Forelimb muscle (tissue), 1 donor: ENCODE data around the gene C16orf90. TPM values are rescaled to one million over a fixed set of nuclear protein-coding genes. Genes with fewer than 3 reads are reported as not detected.
"Not testable (repeated sequence)": the region's sequence is repeated elsewhere in the genome, so short reads cannot be mapped to it uniquely, and the experiment has no call there.

ENCODE experiments used
- DNase-seq: peaks from one replicate; pipeline ENCODE4 v3.0.0-alpha.2; 2013; ENCODE audit warnings: low read depth
- polyA plus RNA-seq: library from polyadenylated mRNA; unstranded; fragments of 120-200 nt; gene quantifications from one replicate; pipeline ENCODE4 v1.2.1, GENCODE V29; 2013; ENCODE audit not compliant: insufficient read length

The C16orf90 gene
- polyA plus RNA-seq, 1 donor, result not detected

DNA sequence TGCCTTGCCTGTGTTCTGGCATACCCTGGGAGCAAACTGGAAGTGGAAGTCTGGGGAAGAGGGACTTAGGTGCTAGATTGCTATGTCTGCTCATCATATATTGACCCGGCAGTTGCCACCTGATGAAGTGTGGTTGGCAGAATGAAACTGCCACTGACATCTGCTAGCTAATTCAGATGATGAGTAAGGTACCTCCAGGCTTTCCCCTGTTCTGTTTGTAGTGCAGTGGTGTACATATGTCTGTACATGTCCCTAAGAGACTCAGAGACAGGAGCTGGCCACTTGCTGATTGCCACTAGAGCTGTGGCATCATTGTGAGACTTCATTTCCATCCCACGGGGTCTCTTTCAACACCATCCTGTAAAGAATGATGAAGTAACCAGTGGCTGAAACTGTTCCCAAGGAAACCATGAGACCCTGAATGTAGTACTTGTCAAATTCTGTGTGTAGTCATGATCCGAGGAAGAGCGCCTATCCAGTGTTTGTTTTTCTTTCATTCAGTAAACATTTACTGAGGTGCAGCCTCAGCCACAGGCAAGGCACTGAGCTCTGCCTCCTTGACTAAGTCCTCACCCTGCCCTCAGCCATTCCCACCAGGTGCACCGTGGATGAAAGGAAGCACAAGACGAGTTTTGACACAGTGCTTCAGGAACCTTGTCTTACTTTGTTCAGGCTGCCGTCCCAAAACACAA lies 18.7 kb upstream of the C16orf90 start:
- no peak for DNase-seq

DNA sequence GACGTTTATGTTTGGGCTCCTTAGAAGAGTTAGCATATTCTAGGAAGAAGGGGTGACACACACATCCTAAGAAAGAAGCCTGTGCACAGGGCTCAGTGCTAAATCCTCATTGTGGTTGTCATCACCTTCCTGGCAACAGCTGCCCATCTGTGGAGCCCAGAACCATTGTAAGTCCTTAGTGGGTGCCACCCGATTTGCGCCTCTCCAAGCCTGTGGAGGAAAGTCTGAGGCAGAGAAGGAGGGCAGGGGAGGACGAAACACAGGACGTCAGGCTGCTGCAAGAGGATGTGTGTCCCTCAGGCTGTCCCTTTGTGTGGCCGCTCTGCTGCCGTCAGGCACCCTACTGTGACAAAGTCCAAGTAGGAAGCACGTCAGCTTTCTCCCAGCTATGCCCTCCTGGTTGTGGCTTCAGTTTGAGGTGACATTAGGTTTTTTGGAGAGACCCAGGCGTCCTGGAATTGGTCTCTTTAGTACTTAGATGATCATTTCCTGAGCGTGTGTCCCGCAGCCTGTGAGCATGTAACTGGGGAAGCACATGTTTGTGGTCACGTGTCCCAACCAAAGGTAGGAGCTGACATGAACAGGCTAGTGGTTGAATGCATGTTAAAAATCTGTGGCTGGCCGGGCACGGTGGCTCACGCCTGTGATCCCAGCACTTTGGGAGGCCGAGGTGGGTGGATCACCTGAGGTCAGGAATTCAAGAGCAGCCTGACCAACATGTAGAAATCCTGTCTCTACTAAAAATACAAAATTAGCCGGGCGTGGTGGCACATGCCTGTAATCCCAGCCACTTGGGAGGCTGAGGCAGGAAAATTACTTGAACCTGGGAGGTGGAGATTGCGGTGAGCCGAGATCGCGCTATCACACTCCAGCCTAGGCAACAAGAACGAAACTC lies 16.2 kb upstream of the C16orf90 start:
- no peak for DNase-seq

DNA sequence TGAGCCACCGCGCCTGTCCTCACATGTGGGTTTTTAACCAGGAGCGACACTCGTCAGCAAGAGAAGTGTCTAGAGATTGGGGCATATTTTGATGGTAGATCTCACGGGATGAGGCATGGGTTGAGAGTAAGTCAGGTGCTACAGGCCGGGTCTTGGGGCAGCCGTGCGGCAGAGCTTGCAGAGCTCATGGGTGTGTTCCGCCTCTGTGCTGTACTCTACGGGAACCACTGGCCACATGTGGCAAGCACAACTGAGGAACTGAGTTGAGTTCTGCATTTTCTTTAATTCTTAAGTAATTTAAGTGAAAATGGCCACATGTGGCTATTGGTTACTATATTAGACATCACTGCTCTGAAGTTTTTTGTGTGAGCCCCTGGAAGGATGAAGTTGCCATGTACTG lies 15.1 kb upstream of the C16orf90 start:
- no peak for DNase-seq

DNA sequence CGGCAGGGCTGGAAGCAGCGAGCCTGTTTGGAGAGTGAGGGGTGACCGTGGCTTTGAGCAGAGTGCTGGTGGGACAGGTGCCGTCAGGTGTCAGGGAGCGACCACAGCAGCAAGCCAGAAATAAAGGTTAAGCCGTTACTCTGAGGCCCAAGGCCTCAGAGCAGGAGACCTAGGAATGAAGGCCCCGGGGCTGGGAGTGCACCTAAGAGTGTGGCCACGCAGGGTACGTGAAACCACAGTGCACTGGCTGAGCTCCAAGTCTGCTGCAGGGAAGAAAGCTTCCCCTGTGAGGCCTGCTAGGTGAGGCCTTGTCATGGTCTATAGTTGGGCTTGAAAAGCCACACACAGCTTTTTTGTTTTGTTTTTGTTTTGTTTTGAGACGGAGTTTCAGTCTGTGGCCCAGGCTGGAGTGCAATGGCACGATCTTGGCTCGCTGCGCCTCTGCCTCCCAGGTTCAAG lies 14.2 kb upstream of the C16orf90 start:
- DNase-seq, result no peak

DNA sequence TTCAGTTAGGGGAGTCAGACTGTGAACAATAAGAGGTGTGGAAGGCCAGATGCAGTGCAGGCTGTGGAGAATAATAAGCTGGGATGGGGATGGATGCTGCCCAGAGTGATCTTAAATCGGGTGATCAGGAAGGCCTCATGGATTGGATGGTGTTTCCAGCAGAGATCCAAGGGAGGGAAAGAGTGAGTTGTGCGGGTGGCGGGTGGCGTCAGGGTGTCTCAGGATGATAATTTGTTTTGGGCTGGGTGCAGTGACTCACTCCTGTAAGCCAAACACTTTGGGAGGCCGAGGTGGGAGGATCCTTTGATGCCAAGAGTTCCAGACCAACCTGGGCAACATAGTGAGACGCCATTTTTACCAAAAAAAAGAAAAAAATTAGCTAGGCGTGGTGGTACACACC lies 13.4 kb upstream of the C16orf90 start:
- DNase-seq, result no peak

DNA sequence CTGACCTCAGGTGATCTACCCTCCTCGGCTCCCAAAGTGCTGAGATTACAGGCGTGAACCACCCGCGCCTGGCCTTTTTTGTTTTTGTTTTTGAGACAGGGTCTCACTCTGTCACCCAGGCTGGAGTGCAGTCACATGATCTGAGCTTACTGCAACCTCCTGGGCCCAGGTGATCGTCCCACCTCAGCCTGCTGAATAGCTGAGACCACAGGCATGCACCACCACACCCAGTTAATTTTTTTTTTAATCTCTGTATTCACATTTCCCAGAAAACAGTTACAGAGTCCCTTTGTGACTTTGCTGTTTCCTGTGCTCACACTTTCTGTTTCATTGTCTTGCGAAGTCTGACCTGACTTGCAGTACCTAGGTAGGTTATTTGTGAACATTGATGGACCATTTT lies 8.2 kb upstream of the C16orf90 start:
- no peak for DNase-seq

DNA sequence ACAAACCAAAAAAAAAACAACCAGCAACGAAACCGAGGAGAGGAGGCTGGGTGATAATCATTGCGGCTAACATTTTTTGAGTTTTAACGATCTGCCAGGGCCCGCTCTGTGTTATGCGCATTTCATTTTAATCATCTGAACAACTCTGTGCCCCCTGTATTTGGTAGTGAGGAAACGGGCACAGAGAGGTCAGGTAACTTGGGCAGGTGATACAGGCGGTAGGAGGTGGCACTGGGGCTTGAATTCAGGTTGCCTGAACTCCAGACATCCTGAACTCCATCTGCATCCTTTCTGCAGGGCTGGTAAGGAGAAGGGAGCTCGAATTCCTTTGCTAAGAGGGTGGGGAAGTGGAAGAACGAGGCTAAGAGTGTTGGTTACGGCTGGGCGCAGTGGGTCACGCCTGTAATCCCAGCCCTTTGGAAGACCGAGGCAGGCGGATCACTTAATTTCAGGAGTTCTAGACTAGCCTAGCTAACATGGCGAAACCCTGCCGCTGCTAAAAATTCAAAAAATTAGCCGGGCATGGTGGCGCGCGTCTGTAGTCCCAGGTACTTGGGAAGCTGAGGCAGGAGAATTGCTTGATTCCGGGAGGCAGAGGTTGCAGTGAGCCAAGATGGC lies 6.6 kb upstream of the C16orf90 start:
- DNase-seq, result no peak

DNA sequence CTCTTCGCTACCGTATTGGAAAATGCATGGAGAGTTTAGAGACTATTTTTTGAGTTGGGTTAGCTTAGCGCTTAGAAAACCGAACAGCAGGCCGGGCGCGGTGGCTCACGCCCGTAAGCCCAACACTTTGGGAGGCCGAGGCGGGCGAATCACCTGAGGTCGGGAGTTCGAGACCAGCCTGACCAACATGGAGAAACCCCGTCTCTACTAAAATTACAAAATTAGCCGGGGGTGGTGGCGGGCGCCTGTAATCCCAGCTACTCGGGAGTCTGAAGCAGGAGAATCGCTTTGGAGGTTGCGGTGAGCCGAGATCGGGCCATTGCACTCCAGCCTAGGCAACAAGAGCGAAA lies 6.1 kb upstream of the C16orf90 start:
- not testable (repeated sequence) for DNase-seq

DNA sequence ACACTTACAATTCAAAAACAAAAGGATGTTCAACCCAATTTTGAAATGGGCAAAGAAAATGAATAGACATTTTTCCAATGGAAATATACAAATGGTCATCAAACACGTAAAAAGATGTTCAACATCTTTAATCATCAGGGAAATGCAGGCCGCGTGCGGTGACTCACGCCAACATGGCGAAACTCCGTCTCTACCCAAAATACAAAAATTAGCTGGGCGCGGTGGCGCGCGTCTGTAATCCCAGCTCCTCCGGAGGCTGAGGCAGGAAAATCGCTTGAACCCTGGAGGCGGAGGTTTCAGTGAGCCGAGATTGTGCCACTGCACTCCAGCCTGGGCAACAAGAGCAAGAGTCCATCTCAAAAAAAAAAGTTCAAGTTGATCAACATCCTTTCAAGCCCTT lies 3.7 kb upstream of the C16orf90 start:
- DNase-seq, result no peak

DNA sequence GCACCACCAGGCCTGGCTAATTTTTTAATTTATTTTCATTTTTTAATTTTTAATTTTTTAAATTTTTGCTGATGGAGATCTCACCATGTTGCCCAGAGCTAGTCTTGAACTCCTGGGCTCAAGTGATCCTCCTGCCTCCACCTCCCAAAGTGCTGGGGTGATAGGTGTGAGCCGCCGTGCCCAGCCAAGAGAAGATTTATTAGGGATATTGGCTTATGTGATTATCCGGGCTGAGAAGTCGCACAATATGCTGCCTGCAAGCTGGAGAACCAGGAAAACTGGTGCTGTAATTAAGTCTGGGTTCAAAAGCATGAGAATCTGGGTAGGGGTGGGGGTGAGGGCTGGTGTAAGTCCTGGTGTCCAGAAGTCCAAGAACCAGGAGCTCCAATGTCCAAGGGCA lies 2.5 kb upstream of the C16orf90 start:
- DNase-seq, result no peak

DNA sequence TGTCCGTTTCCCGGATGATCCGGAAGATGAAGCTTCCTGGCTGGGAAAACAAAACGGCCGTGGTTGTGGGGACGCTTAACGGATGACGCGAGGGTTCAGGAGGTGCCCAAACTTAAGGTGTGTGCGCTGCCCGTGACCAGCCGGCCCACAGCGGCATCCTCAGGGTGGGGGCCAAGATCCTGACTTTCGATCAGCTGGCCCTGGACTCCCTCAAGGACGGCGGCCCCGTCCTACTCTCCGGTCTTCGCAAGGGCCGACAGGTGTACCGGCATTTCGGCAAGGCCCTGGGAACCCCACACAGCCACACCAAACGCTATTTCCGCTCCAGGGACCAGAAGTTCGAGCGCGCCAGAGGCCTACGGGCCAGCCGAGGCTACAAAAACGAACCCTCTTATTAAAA lies 1.1 kb upstream of the C16orf90 start:
- DNase-seq, result no peak

DNA sequence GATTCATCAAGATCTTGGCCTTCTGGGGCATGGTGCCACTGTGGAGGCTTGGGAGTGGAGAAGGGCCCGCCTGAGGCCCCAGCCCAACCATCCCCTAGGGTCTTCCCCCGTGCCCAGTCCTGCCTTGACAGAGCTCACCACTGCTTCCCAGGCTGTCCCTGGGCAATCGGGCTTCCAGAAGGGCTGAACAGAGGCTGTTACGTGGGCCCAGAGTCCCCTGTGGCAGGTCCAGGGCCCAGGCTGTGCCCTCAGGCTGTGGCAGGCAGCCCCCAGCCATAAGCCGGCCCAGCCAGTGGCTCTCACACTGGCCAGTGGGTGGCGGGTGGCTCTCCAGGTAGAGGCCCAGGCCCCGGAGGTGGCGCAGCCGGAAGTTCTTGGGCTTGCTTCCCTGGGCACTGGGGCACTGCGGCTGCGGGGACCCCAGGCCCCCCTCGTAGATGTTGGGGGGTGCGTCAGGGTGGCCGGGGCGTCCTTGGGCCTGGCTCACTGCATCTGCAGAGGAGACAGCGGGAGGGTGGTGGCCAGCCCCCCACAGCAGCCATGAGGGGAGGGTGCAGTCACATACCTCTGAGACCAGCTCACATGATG lies 809 bp downstream of the C16orf90 start:
- DNase-seq, result no peak

DNA sequence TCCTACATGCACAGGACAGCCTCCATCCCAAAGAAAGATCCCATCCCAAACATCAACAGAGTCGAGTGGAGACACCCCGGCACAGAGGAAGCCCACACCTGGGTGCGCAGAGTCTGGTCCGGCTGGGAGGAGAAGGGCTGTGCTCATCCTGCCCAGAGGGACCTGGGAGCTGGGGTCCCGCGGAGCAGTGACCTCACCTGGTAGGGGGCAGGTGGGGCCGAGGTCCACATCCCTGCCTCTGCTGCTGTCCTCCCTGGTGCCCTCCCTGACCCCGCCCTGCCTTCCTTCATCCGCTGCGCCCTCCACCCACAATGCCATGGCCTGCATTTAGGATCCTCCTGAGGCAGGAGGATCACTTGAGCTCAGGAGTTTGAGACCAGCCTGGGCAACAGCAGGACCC lies 2.9 kb downstream of the C16orf90 start:
- DNase-seq, result no peak

DNA sequence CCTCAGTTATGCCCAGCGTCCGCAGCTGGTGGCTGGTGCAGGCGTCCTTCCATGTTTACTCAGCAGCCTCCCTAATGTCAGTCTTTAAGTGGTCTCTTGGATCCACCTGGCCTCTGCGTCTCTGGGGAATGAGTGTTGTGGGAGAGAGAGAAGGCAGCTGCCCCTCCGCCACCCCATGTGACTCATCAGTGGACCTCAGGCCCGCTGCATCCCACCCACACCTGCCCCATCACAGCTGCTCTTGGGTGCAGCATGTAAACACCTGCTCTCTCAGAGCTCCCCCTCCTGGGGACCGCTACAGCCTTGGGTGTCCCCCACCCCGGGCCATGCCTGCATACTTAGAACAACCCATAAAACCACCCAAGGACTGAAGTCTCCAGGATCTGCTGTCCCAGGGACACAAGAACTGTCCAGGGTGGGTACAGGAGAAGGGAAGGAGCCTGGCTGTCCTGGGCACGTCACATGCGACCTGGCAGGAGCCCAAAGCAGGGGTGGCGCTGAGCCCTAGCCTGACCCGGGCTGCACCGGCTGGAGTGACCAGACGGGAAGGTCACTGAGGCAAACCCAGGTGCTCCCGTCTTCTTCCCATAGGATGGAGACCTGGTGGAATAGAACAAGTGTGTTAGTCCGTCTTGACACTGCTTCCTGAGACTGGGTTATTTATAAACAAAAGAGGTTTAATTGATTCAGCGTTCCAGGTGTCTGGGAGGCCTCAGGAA lies 4.2 kb downstream of the C16orf90 start:
- DNase-seq, result no peak

DNA sequence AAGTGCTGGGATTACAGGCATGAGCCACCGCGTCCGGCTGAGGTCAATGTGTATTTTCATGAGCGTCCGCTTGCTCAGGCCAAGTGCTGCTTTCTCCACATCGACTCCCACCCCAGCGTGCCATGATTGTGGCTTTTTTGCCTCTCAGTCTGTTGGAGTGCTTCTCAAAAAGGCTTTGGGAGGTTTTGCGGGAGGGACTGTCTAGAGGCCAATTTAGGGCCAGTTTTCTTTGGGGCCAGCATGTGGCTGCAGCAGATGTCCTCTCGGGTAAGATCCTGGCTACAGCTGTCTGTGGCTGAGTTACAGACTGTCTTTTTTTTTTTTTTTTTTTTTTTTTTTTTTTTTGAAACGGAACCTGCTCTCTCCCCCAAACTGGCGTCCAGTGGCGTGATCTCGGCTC lies 6.5 kb downstream of the C16orf90 start:
- DNase-seq, result no peak

DNA sequence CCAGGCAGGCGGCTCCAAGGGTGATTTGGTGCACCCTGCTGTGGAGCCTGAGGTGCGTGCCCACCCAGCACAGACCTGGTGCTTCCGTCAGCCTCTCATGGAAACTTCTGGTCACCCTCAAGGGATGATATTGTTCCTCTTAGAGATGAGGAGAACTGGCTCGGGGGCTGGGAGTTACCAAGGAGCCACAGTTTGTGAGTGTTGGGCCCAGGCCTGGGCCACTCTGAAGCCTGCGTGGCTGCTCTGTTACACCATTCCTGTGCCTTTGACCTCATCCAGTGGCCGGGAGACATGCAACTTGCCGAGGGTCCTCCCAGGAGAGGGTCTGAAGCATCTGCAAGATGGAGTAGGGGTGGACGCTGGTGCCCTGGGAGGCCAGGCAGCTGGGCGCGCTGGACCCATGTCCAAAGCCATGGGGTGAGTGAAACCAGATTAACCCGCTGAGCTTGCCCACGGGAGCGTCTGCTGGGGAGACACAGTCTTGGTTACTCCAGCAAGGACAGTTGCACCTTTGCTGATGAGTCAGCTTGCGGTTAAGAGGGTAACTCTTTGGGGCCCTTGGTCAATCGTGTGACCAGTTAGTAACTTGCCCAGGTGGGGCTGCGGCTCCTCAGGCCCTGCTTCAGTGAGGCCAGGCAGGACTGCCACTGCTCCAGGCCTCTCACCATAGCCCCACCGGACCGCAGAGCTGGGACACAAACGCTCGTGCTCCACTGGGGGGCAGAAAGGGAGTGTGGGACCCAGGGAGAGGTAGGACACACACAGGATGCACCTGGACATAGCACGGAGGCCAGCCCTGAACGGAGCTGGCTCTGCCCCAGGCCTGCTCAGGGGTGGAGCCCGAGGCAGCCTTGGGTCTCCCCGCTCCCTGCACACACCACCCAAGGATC lies 7.5 kb downstream of the C16orf90 start:
- DNase-seq, result no peak

DNA sequence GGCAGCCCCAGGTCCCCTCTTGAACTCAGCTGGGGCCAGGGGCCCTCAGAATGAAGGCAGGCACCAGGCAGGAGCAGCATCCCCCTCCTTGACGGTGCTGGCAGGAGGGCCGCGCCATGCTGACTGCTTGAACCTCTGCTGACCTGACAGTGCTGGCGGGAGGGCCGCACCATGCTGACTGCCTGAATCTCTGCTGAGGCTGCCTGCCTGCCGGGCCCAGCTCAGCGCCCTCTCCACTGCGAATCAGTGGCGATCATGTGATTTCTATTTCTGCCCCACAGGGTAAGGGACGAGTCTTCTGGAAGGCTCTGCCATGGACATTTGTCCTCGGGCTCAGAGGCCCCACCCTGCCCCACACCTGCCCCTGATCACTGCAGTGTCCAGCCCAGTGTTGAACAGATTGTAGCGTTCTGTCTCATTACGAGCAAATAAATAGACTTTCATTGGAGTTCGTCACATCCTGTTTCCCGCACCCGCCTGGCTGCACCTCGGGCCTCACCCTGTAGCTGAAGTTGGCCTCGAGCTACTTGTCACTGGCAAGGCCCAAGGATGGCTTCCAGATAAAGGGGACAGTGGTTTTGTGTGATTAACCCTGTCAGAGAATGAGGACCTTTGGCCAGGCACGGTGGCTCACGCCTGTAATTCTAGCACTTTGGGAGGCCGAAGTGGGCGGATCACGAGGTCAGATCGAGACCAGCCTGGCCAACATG lies 8.6 kb downstream of the C16orf90 start:
- no peak for DNase-seq

DNA sequence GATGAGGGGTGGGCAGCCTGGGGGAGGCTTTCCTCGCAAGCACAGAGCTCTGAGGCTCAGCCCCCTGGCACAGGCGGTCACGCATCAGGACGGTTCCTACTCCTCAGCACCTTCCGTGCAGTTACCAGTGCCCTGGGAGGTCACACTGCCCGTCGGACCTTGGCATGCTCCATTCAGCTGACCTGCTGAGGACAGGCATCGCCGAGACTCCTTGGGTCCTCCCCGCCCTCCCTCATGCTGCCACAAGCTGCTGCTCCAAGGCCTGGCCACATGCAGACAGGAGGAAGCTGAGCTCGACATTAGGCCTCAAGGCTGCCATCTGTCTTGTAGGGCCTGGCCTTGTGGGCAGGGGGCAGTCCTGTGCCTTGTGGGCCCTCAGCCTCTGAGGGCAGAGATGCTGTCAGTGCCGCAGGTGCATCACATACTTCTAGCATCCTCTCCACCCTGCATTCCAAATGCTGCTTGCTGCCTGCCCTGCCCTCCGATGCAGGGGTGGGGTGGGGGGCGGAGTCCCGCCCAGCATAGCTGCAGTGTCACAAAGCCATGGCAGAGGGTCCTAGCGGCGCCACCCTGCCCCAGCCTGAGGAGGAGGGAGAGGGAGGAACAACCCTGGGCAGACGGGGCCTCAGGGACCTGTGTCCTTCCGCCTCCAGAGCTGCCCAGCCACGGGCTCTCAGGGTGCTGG lies 9.3 kb downstream of the C16orf90 start:
- no peak for DNase-seq

DNA sequence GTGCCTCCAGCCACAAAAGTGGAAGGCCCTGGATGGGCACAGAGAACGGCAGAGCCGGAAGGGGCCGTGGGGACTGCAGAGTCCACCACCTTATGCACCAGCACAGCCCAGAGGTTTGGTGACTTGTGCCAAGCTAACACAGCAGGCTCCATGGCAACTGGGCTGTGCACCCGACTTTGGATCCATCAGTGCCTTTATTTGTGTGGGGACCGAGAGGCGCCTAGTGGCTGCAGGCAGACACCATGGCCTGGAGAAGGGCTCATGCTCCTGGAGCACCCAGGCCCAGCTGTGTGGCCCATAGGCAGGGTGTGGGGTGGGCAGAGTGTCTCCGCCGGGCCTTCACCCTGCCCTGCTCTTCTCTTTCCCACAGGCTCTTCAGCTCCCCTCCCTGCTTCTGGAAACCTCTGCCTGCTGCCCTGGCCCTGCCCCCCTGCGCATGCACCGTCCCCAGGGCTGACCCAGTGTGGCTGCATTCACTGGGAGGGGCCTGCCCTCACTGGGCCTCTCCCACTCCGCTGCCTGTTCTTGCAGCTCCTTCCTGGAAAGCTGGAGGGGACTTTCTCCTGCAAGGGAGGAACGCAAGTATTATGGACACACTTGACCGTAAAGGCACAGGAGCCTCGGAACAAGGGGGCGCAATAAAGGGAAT lies 10.1 kb downstream of the C16orf90 start:
- no peak for DNase-seq
